GM19099 (cell line): Measurements from ENCODE around the gene PDCD1.

Experiments used
- POLR2A ChIP-seq: IDR thresholded peaks from 3 replicates; pipeline ENCODE4 v1.6.1; 2011; ENCODE audit warnings: low read depth; ENCODE audit not compliant: insufficient read length; ENCODE audit errors: extremely low read depth

PDCD1 gene

DNA sequence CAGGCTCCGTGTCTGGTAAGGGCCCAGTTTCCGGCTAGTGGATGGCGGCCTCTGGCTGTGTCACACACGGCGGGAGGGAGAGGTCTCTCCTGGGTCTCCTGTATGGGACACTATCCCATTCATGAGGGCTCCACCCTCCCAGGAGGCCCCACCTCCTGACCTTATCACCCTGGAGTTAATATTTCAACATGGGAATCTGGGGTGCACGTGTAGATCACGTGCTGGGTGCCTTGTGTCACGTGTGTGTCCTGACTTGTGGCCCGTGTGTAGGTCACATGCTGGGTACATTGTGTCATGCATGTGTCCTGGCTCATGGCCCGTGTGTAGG, 39.8 kb downstream of the PDCD1 start:
- TF ChIP-seq POLR2A: no peak

DNA sequence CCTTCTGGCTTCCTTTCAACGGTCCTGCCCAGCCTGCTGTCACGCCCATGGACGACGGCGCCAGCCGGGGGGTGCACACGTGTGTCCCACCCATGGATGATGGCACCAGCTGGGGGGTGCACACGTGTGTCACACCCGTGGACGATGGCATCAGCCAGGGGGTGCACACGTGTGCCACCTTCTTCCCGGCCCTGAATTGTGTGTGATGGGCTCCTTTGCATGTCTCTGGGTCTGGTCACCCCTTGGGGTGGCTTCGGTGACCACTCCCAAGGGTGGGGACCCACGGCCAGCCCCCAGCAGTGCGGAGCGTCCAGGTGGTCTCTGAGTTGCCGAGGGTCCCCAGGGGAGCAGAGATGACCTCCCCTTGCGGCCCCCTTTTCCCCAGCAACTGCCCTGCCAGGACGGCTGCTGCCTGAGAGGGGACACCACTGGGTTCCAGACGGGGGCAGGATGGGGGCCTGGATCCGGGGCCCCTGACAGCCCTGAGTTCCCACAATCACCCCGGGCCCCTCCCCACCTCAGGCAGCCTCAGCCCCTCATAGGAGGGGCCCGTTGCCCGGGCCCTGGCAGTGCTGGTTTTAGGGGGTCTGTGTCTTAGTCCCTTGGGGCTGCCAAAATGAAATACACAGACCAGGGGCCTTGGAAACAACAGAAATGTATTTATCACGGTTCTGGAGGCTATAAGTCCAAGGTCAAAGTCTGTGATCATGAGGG, 40.3 kb downstream of the PDCD1 start:
- no peak for TF ChIP-seq POLR2A

DNA sequence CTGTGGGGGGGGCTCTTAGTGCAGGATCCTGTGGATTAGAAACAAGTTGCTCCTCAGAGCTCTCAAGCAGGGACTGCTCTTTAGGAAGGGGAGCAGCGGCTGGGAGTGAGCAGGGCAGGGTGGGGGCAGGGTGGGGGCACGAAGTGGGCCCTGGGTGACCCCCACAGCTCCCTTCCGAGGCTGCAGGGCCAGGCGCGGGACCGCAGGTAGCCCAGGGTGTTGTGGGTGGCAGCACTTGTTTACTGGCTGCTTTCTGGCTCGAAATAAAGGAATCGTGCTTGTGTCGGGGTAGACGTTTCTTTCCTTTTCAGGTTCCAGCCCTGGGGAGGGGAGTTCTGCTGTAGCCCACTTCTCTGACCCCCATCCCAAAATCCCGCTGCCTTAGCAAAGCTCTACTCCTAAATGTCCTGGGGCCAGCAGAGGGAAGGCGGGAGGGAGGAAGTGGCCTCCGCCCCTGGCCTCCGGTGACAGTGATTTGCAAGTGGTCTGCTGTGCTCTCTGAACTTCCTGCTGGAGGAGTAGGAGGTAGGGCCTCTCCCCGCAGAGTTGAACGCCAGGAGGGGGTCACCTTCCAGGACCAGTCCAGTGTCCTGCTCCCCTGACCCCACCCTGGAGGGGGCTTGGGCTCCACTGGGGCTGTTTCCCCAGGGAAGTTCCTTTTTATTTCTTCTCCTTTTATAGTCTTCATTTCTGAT, 41.4 kb downstream of the PDCD1 start:
- TF ChIP-seq POLR2A: no peak

DNA sequence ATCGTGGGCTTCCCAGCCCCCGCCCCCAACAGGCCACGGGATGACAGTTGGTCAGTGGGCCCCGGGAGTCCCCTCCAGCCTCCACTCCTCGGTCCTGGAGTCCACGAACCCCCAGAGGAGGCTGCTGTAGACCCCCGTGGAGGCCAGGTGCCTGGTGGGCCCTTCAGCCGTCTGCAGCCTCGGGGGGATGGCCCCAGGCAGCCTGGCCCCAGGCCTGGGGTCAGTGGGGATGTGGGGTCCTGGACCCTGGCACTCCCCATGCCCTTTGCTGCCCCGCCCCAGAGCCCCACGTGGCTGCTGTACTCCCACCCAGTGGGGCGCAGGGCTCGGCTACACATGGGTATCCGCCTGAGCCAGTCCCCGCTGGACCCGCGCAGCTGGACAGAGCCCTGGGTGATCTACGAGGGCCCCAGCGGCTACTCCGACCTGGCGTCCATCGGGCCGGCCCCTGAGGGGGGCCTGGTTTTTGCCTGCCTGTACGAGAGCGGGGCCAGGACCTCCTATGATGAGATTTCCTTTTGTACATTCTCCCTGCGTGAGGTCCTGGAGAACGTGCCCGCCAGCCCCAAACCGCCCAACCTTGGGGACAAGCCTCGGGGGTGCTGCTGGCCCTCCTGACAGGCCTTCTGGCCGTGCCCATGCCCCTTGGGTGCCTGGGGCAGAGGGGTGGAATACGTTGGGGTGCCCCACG, 42.1 kb downstream of the PDCD1 start:
- TF ChIP-seq POLR2A: no peak

DNA sequence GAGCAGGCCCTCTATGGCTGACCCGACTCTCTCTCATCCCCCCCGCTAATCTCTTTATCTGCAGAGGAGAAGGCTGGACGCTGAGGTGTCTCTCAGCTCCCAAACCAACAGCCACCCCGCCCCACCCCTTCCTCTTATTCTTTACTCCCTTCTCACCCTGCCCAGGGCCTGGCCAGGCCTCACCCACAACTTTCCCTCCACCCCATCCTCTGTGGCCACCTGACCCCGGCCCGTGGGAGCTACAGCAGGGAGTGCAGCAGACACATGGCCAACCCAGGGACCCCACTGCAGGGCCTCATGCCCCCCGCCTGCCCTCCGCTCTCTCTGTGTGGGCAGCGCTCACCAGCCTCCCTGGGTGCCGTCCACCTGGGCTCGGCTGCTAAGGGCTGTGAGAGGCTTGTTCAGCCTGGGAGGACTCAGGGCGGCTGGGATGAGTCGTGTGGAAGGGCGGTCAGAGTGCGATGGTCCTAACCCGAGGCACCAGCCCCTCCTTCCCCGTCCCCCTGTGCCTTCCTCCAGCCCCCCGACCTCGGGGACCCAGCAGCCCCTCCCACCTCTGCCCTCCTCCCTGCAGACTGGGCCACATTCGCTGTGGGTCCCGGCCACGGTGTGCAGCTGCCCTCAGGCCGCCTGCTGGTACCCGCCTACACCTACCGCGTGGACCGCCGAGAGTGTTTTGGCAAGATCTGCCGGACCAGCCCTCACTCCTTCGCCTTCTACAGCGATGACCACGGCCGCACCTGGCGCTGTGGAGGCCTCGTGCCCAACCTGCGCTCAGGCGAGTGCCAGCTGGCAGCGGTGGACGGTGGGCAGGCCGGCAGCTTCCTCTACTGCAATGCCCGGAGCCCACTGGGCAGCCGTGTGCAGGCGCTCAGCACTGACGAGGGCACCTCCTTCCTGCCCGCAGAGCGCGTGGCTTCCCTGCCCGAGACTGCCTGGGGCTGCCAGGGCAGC, 42.9 kb downstream of the PDCD1 start:
- TF ChIP-seq POLR2A: no peak

DNA sequence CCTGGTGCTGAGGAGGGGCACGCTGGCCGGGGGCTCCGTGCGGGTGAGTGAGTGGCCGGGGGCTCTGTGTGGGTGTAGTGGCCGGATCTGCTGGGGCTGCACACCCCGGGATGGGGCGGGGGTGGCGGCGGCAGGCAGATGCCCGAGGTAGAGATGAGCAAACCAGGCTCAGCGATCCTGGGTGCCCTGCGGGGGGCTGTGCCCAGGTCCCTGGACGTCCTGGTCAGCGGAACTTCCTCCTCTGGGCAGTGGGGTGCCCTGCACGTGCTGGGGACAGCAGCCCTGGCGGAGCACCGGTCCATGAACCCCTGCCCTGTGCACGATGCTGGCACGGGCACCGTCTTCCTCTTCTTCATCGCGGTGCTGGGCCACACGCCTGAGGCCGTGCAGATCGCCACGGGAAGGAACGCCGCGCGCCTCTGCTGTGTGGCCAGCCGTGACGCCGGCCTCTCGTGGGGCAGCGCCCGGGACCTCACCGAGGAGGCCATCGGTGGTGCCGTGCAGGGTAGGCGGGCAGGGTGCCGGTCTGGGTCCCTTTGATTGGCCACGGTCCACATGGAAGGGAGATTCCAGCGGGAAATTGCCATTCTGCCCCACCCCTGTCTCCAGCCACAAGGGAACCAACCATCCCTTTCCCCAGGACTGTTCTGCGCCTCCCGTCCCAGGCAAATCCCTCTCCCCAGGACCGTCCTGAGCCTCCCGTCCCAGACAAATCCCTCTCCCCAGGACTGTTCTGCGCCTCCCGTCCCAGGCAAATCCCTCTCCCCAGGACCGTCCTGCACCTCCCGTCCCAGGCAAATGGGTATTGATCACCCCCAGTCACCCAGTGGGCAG, 43.8 kb downstream of the PDCD1 start:
- no peak for TF ChIP-seq POLR2A

DNA sequence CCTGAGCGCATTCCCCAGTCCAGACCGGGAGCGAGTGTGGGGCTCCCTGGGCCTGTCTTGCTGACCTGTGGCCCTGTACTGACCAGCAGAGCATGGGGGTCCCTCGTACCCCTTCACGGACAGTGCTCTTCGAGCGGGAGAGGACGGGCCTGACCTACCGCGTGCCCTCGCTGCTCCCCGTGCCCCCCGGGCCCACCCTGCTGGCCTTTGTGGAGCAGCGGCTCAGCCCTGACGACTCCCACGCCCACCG, 44.4 kb downstream of the PDCD1 start:
- no peak for TF ChIP-seq POLR2A

DNA sequence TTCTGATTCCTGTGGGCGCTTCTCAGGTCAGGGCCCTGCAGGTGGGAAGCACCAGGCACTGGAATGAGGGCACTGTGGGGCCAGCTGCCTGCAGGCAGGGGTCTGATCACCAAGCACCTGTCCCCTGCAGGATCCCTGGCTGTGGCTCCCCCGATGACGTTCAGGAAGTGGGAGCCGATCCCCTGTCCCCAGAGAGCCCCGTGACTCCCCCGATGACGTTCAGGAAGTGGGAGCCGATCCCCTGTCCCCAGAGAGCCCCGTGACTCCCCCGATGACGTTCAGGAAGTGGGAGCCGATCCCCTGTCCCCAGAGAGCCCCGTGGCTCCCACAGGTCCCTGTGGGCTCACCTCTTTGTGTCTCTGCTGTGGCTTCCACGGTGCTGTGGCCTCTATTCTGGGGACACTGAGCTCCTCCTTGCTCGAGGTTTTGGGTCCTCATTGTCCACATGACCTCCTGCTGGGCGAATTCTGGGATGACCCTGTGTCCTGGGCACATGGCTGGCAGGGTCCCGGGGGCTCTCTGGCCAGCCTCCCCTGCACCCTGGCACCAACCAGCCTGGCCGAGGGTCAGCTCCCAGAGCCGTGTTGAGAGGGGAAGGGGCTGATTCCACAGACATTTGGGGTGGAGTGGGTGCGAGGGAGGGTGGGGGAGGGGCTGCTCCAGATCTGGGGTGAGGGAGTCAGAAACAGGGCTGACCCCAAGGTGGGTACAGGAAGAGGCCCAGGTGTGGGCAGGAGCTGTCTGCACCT, 44.9 kb downstream of the PDCD1 start:
- TF ChIP-seq POLR2A: no peak

DNA sequence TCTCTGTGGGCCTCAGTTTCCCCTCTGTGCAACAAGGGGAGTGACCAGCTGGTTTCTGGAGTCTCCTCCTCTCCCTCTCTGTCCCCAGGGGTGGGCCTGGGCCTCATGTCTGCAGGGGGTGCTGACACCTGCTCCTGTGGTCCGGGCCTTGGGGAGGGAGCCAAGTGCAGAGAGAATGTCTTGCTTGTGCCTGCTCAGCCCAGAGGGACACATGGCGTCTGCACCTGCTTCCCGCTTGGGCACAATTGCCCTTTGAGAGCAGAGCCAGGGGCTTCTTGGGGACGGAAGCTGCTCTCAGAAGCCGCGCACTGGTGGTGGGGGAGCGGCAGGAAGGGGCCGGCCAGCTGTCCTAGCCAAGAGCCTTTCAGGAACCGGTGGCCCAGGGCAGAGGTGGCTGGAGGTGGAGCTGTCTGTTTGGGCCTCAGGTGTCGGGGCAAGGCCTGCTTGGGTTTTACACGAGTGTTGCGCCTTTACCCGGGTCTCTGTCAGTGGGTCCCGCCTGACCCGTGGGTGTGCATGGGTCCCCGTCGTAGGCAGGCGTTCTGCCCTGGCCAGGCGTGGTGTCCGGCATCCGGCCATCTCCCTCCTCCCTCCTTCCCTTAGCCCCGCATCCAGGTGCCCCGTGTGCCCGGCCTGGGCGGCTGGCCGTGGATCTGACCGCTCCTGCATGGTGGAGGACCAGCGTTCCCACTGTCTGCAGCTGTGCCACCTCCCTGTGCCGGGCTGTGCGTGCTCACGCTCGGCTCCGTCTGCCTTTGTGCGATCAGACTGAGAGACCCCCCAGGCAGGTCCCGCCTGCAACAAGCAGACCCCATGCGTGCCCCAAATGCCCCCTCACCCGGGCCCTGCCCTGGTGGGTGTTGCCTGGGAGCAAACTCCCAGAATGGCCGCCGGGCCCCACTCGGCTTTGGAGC, 45.7 kb downstream of the PDCD1 start:
- no peak for TF ChIP-seq POLR2A

DNA sequence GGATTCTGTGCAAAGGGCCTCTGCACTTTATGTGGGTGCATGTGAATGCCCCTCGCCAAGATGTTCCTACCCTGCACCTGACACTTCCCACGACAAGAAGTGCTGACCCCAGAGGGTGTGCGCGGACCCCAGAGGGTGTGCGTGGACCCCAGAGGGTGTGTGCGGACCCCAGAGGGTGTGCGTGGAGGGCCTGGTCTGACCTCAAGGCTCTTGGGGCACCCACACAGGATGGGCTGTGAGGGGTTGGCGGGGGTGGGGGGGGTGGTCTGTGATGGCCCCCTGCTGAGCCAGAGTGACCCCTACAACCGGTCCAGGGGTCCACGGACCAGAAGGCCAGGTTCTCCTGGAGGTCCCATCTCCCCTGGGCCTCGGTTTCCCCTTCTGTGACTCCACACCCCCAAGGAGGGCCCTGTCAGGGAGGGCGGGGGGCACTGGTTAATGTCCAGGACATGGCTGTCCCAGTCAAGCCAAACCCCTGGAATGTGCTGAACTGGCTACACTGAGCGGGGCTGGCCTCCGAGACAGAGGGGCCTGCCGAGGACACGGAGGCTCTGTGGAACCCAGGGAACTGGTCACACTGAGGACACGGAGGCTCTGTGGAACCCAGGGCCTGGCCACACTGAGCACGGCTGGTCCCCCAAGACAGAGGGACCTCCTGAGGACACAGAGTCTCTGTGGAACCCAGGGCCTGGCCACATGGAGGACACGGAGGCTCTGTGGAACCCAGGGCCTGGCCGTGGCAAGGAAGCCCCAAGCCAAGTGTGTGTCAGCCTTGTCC, 46.6 kb downstream of the PDCD1 start:
- TF ChIP-seq POLR2A: no peak

DNA sequence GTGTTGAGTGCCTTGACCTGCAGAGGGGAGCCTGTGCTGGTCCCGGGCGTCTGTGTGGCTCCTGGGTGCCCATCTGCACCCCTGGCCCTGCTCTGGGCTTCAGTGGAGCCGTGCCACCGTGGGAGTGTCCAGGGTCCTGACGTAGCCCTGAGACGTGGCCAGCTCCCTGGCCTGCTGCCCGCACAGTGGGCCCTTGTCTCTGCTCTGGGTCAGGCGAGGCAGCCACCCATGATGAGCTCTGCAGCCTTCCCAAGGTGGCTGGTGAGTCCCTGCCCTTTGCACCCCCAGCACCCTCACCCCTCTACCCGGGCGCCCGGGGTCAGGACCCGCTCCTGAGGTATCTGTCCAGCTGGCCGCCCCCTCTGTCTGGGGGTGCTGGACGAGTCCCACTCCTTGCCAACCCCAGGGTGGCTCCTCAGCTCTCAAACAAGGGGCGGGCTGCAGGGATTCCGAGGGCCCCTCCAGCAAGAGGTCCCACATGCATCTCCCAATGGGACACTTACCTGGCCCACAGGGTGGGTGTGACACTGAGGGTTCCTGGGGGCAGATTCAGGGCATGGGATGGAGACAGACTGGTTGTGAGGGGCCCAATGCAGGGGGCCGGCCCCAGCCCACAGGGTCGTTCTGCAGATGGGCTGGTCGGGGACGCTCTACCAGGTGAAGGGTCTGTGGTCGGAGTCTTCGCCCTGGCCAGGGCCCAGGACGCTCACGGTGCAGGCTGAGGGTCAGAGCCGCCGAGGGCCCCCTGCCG, 47.3 kb downstream of the PDCD1 start:
- TF ChIP-seq POLR2A: no peak
